Ovary (tissue), 3 donors: ENCODE measurements around the gene SRSF3.

Experiments used
- CTCF ChIP-seq, 3 donors: fragments of 450-650 bp in 2 of 3; fragments of 200-600 bp in 1 of 3; IDR thresholded peaks; one replicate each; pipeline versions ENCODE4 v1.5.1 to v1.8.0; 2016 to 2022; ENCODE audit warnings: antibody characterized with exemption in 3 of 3, mild to moderate bottlenecking in 1 of 3
- EP300 ChIP-seq: sonication (generic); formaldehyde crosslinking; IDR thresholded peaks from one replicate; pipeline ENCODE4 v1.6.1; 2017; ENCODE audit warnings: antibody characterized with exemption
- POLR2A ChIP-seq: fragments of 450-650 bp; IDR thresholded peaks from one replicate; pipeline ENCODE4 v1.6.1; 2017; ENCODE audit warnings: antibody characterized with exemption, mild to moderate bottlenecking, moderate library complexity
- donor health status: DM: no; HTN: no; CAD: no.

GRCh38 chr6:36563237-36563927 is 30.8 kb upstream of the SRSF3 start:
- TF ChIP-seq CTCF (IDR thresholded peaks at IDR 0.05) (no peak), EP300 (no peak), POLR2A (no peak)
